GM23338 (cell line): ENCODE measurements around the gene SORL1. TPM values are rescaled to one million over a fixed set of nuclear protein-coding genes. Genes with fewer than 3 reads are reported as not detected.

Experiments used
- ATAC-seq: fragments of 200-7000 bp; cut with Tn5 transposase; 3 replicates; pipeline ENCODE4 v1.9.1; 2020
- DNase-seq: peaks from one replicate; pipeline ENCODE4 v3.0.0-alpha.2; 2015; ENCODE audit warnings: low spot score
- H2AFZ ChIP-seq: fragments of 200-600 bp; sonication (generic); 2 replicates; pipeline ENCODE4 v1.8.0; 2016; ENCODE audit warnings: antibody characterized with exemption, mild to moderate bottlenecking, moderate library complexity
- H3F3A ChIP-seq: fragments of 200-600 bp; sonication (generic); replicated peaks from 2 replicates; pipeline ENCODE4 v1.8.0; 2017; ENCODE audit warnings: antibody characterized with exemption, mixed run types, low read depth
- H3K27ac ChIP-seq: fragments of 200-600 bp; sonication (generic); 2 replicates; pipeline ENCODE4 v1.6.1; 2016; ENCODE audit warnings: low read depth
- H3K27me3 ChIP-seq: fragments of 200-600 bp; sonication (generic); 2 replicates; pipeline ENCODE4 v1.8.0; 2016; ENCODE audit warnings: mild to moderate bottlenecking, mixed run types, moderate library complexity; ENCODE audit not compliant: insufficient read depth
- H3K36me3 ChIP-seq: fragments of 200-600 bp; sonication (generic); 2 replicates; pipeline ENCODE4 v1.8.0; 2016; ENCODE audit warnings: mild to moderate bottlenecking; ENCODE audit not compliant: insufficient read depth
- H3K4me1 ChIP-seq: fragments of 200-600 bp; sonication (generic); 2 replicates; pipeline ENCODE4 v1.8.0; 2016; ENCODE audit warnings: mild to moderate bottlenecking, moderate library complexity; ENCODE audit not compliant: insufficient read depth
- H3K4me2 ChIP-seq: fragments of 200-600 bp; sonication (generic); 2 replicates; pipeline ENCODE4 v1.7.1; 2017; ENCODE audit warnings: mixed run types
- H3K4me3 ChIP-seq: fragments of 200-600 bp; sonication (generic); 2 replicates; pipeline ENCODE4 v1.6.1; 2016; ENCODE audit warnings: mixed run types
- H3K79me2 ChIP-seq: fragments of 200-600 bp; sonication (generic); replicated peaks from 2 replicates; pipeline ENCODE4 v1.8.0; 2017; ENCODE audit warnings: mild to moderate bottlenecking; ENCODE audit not compliant: insufficient read depth
- H3K9me2 ChIP-seq: fragments of 200-600 bp; sonication (generic); 2 replicates; pipeline ENCODE4 v1.8.0; 2017; ENCODE audit not compliant: insufficient read depth
- H4K20me1 ChIP-seq: fragments of 200-600 bp; sonication (generic); replicated peaks from 2 replicates; pipeline ENCODE4 v1.8.0; 2017; ENCODE audit warnings: mild to moderate bottlenecking; ENCODE audit not compliant: insufficient read depth
- H3K27ac Mint-ChIP-seq: 2 replicates; pipeline ENCODE4 v1.8.0; 2020; ENCODE audit warnings: inconsistent platforms, mild to moderate bottlenecking, moderate library complexity, mixed read lengths
- H3K27me3 Mint-ChIP-seq: 3 replicates; pipeline ENCODE4 v1.8.0; 2022; ENCODE audit warnings: low read depth, mild to moderate bottlenecking, moderate library complexity, mixed read lengths, inconsistent platforms; ENCODE audit not compliant: insufficient read depth, poor library complexity
- H3K36me3 Mint-ChIP-seq: 3 replicates; pipeline ENCODE4 v1.8.0; 2021; ENCODE audit warnings: low read depth, mild to moderate bottlenecking, inconsistent platforms, moderate library complexity, mixed read lengths
- H3K4me1 Mint-ChIP-seq: 3 replicates; pipeline ENCODE4 v1.8.0; 2020; ENCODE audit warnings: mild to moderate bottlenecking, inconsistent platforms, mixed read lengths
- H3K4me3 Mint-ChIP-seq: 3 replicates; pipeline ENCODE4 v1.8.0; 2021; ENCODE audit warnings: moderate library complexity, mild to moderate bottlenecking, inconsistent platforms, mixed read lengths
- H3K9me3 Mint-ChIP-seq: 3 replicates; pipeline ENCODE4 v1.8.0; 2020; ENCODE audit warnings: moderate library complexity, mild to moderate bottlenecking, inconsistent platforms, mixed read lengths
- REST ChIP-seq: IDR thresholded peaks from one replicate; pipeline ENCODE4 v1.6.1; 2018; ENCODE audit warnings: antibody characterized with exemption; ENCODE audit not compliant: unreplicated experiment
- STAT1 ChIP-seq: IDR thresholded peaks from one replicate; pipeline ENCODE4 v1.6.1; 2016; ENCODE audit warnings: antibody characterized with exemption; ENCODE audit not compliant: unreplicated experiment
- ZNF114 ChIP-seq: fragments of 250-450 bp; sonication (Bioruptor Pico); IDR thresholded peaks from 2 replicates; pipeline ENCODE4 v1.5.0; 2020; ENCODE audit warnings: mild to moderate bottlenecking, moderate library complexity
- polyA plus RNA-seq: library from polyadenylated mRNA; unstranded; fragments of >200 nt; fragmentation: Nextera tagmentation; extraction: Ambion mirVana; gene quantifications from 2 replicates; pipeline ENCODE4 v1.2.1, GENCODE V29; 2016
- total RNA-seq: library from RNA; depleted of rRNA; stranded (reverse); fragments of >200 nt; shearing (Covaris generic); gene quantifications from 2 replicates; pipeline ENCODE4 v1.2.3, GENCODE V29; 2014
- TF ChIP-seq, protein P1 (sequence below): fragments of 250-450 bp; sonication (Bioruptor Pico); IDR thresholded peaks from 2 replicates; pipeline ENCODE4 v1.5.0; 2020; ENCODE audit warnings: mild to moderate bottlenecking, moderate library complexity

SORL1 gene
- total and polyA plus RNA-seq, 2 experiments from 2014 or later = 23.0 to 78.8 TPM

DNA sequence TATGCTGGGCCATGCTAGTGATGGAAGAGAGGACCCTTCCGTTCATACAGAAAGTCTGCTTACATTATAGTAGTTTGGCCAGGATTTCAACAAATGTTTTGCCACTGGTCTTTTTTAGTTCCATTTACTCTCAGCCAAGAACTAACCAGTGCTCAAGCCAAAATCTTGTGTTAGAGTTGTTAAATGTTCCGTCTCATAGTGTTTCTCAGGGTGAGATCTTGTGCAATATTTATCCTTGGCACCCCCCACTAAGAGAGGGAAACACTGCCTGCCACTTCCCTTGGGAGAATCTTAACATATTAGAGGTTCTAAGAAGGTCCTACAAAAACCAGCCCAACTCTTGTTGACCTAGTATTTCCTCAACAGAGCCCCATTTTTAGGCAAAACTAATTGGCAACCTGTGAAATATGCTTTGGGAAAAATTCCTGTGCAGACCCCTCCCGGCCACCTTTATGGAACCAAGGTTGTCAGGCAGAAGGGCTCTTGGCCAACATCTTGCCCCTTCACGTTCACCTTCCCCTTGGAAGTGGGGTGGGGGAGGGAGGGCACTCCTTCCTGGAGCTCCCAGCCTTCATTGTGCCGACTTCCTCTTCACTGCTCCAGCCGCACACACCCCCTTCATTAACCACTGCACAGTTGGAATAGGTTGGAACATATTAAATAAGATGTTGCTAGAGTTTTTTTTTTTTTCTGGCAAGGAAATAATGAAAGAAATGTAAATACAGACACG is 173.8 kb downstream of the SORL1 start (continued):
- TF ChIP-seq, protein P1, sequence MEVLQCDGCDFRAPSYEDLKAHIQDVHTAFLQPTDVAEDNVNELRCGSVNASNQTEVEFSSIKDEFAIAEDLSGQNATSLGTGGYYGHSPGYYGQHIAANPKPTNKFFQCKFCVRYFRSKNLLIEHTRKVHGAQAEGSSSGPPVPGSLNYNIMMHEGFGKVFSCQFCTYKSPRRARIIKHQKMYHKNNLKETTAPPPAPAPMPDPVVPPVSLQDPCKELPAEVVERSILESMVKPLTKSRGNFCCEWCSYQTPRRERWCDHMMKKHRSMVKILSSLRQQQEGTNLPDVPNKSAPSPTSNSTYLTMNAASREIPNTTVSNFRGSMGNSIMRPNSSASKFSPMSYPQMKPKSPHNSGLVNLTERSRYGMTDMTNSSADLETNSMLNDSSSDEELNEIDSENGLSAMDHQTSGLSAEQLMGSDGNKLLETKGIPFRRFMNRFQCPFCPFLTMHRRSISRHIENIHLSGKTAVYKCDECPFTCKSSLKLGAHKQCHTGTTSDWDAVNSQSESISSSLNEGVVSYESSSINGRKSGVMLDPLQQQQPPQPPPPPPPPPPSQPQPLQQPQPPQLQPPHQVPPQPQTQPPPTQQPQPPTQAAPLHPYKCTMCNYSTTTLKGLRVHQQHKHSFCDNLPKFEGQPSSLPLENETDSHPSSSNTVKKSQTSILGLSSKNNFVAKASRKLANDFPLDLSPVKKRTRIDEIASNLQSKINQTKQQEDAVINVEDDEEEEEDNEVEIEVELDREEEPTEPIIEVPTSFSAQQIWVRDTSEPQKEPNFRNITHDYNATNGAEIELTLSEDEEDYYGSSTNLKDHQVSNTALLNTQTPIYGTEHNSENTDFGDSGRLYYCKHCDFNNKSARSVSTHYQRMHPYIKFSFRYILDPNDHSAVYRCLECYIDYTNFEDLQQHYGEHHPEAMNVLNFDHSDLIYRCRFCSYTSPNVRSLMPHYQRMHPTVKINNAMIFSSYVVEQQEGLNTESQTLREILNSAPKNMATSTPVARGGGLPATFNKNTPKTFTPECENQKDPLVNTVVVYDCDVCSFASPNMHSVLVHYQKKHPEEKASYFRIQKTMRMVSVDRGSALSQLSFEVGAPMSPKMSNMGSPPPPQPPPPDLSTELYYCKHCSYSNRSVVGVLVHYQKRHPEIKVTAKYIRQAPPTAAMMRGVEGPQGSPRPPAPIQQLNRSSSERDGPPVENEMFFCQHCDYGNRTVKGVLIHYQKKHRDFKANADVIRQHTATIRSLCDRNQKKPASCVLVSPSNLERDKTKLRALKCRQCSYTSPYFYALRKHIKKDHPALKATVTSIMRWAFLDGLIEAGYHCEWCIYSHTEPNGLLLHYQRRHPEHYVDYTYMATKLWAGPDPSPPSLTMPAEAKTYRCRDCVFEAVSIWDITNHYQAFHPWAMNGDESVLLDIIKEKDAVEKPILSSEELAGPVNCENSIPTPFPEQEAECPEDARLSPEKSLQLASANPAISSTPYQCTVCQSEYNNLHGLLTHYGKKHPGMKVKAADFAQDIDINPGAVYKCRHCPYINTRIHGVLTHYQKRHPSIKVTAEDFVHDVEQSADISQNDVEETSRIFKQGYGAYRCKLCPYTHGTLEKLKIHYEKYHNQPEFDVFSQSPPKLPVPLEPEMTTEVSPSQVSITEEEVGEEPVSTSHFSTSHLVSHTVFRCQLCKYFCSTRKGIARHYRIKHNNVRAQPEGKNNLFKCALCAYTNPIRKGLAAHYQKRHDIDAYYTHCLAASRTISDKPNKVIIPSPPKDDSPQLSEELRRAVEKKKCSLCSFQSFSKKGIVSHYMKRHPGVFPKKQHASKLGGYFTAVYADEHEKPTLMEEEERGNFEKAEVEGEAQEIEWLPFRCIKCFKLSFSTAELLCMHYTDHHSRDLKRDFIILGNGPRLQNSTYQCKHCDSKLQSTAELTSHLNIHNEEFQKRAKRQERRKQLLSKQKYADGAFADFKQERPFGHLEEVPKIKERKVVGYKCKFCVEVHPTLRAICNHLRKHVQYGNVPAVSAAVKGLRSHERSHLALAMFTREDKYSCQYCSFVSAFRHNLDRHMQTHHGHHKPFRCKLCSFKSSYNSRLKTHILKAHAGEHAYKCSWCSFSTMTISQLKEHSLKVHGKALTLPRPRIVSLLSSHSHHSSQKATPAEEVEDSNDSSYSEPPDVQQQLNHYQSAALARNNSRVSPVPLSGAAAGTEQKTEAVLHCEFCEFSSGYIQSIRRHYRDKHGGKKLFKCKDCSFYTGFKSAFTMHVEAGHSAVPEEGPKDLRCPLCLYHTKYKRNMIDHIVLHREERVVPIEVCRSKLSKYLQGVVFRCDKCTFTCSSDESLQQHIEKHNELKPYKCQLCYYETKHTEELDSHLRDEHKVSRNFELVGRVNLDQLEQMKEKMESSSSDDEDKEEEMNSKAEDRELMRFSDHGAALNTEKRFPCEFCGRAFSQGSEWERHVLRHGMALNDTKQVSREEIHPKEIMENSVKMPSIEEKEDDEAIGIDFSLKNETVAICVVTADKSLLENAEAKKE (CRISPR knock-in tag) = no peak
- TF ChIP-seq STAT1 (no peak), ZNF114 (CRISPR knock-in tag) (no peak)

DNA sequence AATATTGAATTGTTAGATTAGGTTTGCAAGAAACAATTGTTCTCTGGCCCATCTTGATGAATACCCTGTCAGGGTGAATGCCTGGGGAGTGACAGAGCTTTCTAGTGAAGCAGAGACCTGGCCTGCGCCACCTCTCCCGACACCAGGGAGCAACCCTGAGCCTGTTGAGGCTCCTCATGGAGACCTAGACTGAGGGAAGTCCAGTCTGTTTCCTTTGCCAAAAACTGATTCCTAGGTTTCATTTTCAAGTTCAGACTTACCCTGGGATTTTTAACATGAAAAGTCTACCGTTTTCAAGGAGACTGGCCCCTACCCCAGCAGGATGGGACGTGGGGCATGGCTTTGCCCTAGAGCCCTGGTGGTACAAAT is 174.4 kb downstream of the SORL1 start:
- Mint-ChIP-seq H3K4me3 (no peak overlapping the region), H3K4me1 (peaks cover 14% of the 10 kb centered on the region; the same call in 2 of the 3 replicates), H3K36me3 (peaks cover 74% of the 10 kb centered on the region), H3K27me3 (peaks cover 4% of the 10 kb centered on the region), H3K27ac (no peak overlapping the region), H3K9me3 (no peaks in the 10 kb centered on the region)
- Histone ChIP-seq H4K20me1 (no peaks in the 10 kb centered on the region; the same call in 1 of the 2 replicates), H3K4me3 (no peak overlapping the region), H3K4me2 (no peak overlapping the region), H3K4me1 (0 out of 2 replicates have a peak, but pooled peaks cover 9% of the 10 kb centered on the region), H3K36me3 (peaks cover 39% of the 10 kb centered on the region), H3K9me2 (no peaks in the 10 kb centered on the region), H3F3A (no peaks in the 10 kb centered on the region), H3K27me3 (no peaks in the 10 kb centered on the region), H2AFZ (no peak overlapping the region), H3K27ac (no peak overlapping the region), H3K79me2 (no peaks in the 10 kb centered on the region)
- no peak for DNase-seq
- ATAC-seq = no peak; the same call in 2 of the 3 replicates
- TF ChIP-seq REST (no peak), ZNF114 (CRISPR knock-in tag) (no peak)
- TF ChIP-seq, protein P1 (CRISPR knock-in tag) = no peak
